ENCODE results near the gene BDKRB2. TPM values are rescaled to one million over a fixed set of nuclear protein-coding genes. Genes with fewer than 3 reads are reported as not detected.
"Not testable (repeated sequence)": the region's sequence is repeated elsewhere in the genome, so short reads cannot be mapped to it uniquely, and the experiment has no call there.

BDKRB2 gene
- total RNA-seq, 1 experiment from 2014 or later = not detected

- H3K9me3 ChIP-seq (replicated peaks) = no peaks in the 10 kb centered on the region
- no peaks in the 10 kb centered on the region for H3K27me3 ChIP-seq
- H3K36me3 ChIP-seq = no peaks in the 10 kb centered on the region
- H3K27ac ChIP-seq = no peak overlapping the region
- no peaks in the 10 kb centered on the region for H3K4me1 ChIP-seq
- no peak overlapping the region for H3K4me3 ChIP-seq
- no peak for DNase-seq
Measured at GRCh38 chr14:96239711-96240141, 35.1 kb downstream of the BDKRB2 start.

- Histone ChIP-seq H3K4me1 (no peaks in the 10 kb centered on the region), H3K9me3 (replicated peaks) (no peaks in the 10 kb centered on the region), H3K27ac (no peak overlapping the region), H3K4me3 (no peak overlapping the region), H3K27me3 (no peaks in the 10 kb centered on the region), H3K36me3 (no peaks in the 10 kb centered on the region)
- no peak for DNase-seq
Measured at GRCh38 chr14:96240641-96241040, 36.0 kb downstream of the BDKRB2 start.

GRCh38 chr14:96242126-96242525, 37.5 kb downstream of the BDKRB2 start:
- DNase-seq = no peak
- no peaks in the 10 kb centered on the region for H3K27me3 ChIP-seq
- H3K4me1 ChIP-seq = peaks cover 4% of the 10 kb centered on the region; the same call in 1 of the 2 replicates
- no peaks in the 10 kb centered on the region for H3K36me3 ChIP-seq
- no peaks in the 10 kb centered on the region for H3K9me3 ChIP-seq (replicated peaks)
- H3K27ac ChIP-seq = no peak overlapping the region
- no peak overlapping the region for H3K4me3 ChIP-seq

DNA sequence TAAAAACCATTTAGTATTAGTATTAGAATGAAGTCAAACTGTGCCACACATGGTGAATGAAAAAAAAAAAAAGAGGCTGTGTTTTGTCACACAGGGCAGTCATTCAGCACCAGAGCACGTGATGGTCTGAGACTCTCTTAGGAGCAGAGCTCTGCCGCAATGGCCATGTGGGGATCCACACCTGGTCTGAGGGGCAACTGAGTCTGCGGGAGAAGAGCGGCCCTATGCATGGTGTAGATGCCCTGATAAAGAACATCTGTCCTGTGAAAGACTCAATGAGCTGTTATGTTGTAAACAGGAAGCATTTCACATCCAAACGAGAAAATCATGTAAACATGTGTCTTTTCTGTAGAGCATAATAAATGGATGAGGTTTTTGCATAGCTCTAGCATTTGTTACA, 39.1 kb downstream of the BDKRB2 start:
- no peak for DNase-seq
- Histone ChIP-seq H3K4me3 (no peak overlapping the region), H3K9me3 (replicated peaks) (no peaks in the 10 kb centered on the region)

GRCh38 chr14:96245074-96245473, 40.4 kb downstream of the BDKRB2 start:
- not testable (repeated sequence) for H3K9me3 ChIP-seq (replicated peaks); H3K36me3 ChIP-seq; H3K4me3 ChIP-seq; H3K27me3 ChIP-seq; DNase-seq; H3K27ac ChIP-seq; H3K4me1 ChIP-seq

More for the DNA sequence above, 39.1 kb downstream of the BDKRB2 start:
- Histone ChIP-seq H3K4me1 (peaks cover 4% of the 10 kb centered on the region; the same call in 1 of the 2 replicates), H3K36me3 (no peaks in the 10 kb centered on the region), H3K27ac (no peak overlapping the region), H3K27me3 (no peaks in the 10 kb centered on the region)

- Histone ChIP-seq H3K27ac (peak overlapping the region; percentile 51), H3K36me3 (no peaks in the 10 kb centered on the region), H3K27me3 (no peaks in the 10 kb centered on the region), H3K4me3 (no peak overlapping the region), H3K9me3 (replicated peaks) (no peaks in the 10 kb centered on the region), H3K4me1 (peaks cover 4% of the 10 kb centered on the region; the same call in 1 of the 2 replicates)
- peak; percentile 37 to 41 for DNase-seq
Measured at GRCh38 chr14:96245710-96246538, 41.3 kb downstream of the BDKRB2 start.

DNA sequence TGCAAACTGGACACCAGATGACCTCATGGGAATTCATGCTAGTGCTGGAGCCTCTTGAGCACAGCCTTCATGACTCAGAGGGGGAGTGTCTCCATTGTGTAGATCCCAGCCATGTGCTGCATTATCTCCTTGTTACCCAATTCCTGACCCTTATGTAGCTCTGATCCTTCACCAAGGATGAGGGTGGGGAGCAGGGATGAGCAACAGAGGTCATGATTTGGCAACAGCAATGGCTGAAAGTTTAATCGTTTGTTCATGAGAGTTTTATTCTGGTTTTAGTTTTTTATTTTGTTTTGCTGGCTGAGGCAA, 41.9 kb downstream of the BDKRB2 start:
- H3K4me1 ChIP-seq = peaks cover 4% of the 10 kb centered on the region; the same call in 1 of the 2 replicates
- H3K27me3 ChIP-seq = no peaks in the 10 kb centered on the region
- no peaks in the 10 kb centered on the region for H3K36me3 ChIP-seq
- H3K27ac ChIP-seq = peak overlapping the region; percentile 51
- DNase-seq = peak; percentile 47 to 61
- no peak overlapping the region for H3K4me3 ChIP-seq
- H3K9me3 ChIP-seq (replicated peaks) = no peaks in the 10 kb centered on the region

GRCh38 chr14:96247031-96247430, 42.4 kb downstream of the BDKRB2 start:
- no peak for DNase-seq
- Histone ChIP-seq H3K4me3 (no peak overlapping the region), H3K4me1 (peaks cover 4% of the 10 kb centered on the region; the same call in 1 of the 2 replicates), H3K27me3 (no peaks in the 10 kb centered on the region), H3K27ac (no peak overlapping the region), H3K36me3 (no peaks in the 10 kb centered on the region), H3K9me3 (replicated peaks) (no peaks in the 10 kb centered on the region)

DNA sequence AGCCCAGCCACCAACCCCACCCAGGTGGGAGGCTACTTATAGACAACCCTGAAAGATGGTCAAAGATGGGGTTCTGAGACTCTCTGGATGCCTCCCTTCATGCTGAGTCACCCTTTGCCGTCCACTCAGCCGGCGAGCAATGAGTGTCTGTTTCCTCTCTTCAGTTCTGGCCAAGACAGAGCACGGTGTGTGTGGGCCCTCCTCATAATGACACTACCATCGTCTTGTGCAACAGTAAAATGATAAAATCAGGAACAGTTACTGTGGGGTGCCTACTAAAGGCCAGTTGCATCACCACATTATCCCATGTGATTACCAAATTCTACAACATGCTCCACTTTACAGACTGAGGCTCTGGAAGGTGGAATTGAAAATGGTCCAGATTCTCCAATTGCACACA, 44.4 kb downstream of the BDKRB2 start:
- Histone ChIP-seq H3K27ac (no peak overlapping the region), H3K4me1 (peaks cover 7% of the 10 kb centered on the region), H3K4me3 (no peak overlapping the region), H3K36me3 (no peaks in the 10 kb centered on the region), H3K9me3 (replicated peaks) (no peaks in the 10 kb centered on the region), H3K27me3 (no peaks in the 10 kb centered on the region)
- DNase-seq = no peak

DNA sequence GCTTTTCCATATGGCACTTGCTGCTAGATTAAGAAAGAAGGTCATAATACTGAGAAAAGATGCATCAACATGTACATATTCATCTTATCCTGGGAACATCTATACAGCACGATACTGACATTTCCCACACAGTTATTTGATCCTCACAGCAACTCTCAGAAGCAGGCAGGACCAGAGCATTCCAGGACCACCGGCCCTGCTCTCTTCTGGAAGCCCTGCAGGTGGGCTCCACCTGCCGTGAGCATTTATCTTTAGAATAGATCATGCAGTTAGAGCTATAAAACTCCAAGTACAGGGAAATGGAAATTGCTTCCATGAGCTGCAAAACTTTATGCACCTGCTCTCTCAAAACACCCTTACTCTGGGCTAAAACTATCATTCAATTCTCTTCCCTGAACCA, 45.8 kb downstream of the BDKRB2 start:
- Histone ChIP-seq H3K9me3 (replicated peaks) (no peaks in the 10 kb centered on the region), H3K27me3 (no peaks in the 10 kb centered on the region), H3K4me1 (peaks cover 7% of the 10 kb centered on the region), H3K36me3 (no peaks in the 10 kb centered on the region), H3K4me3 (no peak overlapping the region), H3K27ac (no peak overlapping the region)
- no peak for DNase-seq

- Histone ChIP-seq H3K27ac (peak overlapping the region; percentile 56), H3K4me1 (peaks cover 3% of the 10 kb centered on the region; the same call in 1 of the 2 replicates), H3K9me3 (replicated peaks) (no peaks in the 10 kb centered on the region)
Measured at GRCh38 chr14:96251656-96252155, 47.1 kb downstream of the BDKRB2 start.

DNA sequence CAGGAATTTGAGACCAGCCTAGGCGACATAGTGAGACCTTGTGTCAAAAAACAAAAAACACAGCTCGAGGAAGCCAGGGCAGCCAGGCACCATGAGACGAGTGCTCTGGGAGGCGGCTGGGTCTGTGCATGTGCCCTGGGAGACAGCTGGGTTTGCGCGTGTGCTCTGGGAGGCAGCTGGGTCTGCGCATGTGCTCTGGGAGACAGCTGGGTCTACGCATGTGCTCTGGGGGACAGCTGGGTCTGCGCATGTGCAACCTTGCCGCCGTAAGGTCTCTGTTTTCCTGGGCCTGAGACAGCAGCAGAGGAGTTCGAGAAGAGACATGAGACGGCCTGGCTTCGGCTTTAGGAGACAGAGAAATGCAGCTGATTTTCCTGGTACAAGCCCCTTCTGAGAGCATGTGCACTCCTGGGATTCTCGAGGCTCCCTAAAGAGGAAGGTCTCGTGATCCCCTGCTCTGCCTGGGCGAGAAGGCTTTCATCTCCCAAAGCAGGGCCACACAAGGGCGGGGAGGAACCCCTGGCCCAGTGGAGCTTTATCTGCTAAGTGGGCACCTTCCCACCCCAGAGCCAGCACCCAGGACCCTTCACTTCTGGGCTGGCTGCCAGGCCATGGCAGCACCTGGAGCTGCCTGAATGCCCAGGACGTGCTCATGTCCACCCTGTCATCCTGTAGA, 47.8 kb downstream of the BDKRB2 start:
- Histone ChIP-seq H3K27me3 (no peaks in the 10 kb centered on the region), H3K27ac (peak overlapping the region; percentile 56), H3K36me3 (no peaks in the 10 kb centered on the region), H3K4me1 (peaks cover 3% of the 10 kb centered on the region; the same call in 1 of the 2 replicates), H3K4me3 (peak overlapping the region; percentile 52), H3K9me3 (replicated peaks) (no peaks in the 10 kb centered on the region)
- peak; percentile 85 to 92 for DNase-seq

More at GRCh38 chr14:96251656-96252155, 47.1 kb downstream of the BDKRB2 start:
- H3K4me3 ChIP-seq = no peak overlapping the region
- DNase-seq = no peak
- H3K36me3 ChIP-seq = no peaks in the 10 kb centered on the region
- H3K27me3 ChIP-seq = no peaks in the 10 kb centered on the region

GRCh38 chr14:96252999-96253539, 48.4 kb downstream of the BDKRB2 start:
- Histone ChIP-seq H3K27ac (peak overlapping the region; percentile 56), H3K4me3 (peak overlapping the region; percentile 52), H3K36me3 (no peaks in the 10 kb centered on the region), H3K9me3 (replicated peaks) (no peaks in the 10 kb centered on the region), H3K4me1 (peaks cover 3% of the 10 kb centered on the region; the same call in 1 of the 2 replicates), H3K27me3 (no peaks in the 10 kb centered on the region)
- DNase-seq = no peak

- Histone ChIP-seq H3K9me3 (replicated peaks) (peaks cover 5% of the 10 kb centered on the region; the same call in 1 of the 2 replicates), H3K4me3 (no peak overlapping the region), H3K4me1 (peaks cover 3% of the 10 kb centered on the region; the same call in 1 of the 2 replicates), H3K27ac (no peak overlapping the region), H3K36me3 (no peaks in the 10 kb centered on the region), H3K27me3 (no peaks in the 10 kb centered on the region)
- DNase-seq = no peak
Measured at GRCh38 chr14:96254687-96255086, 50.0 kb downstream of the BDKRB2 start.

Data from SJCRH30 (cell line).